Osteoblast (primary cell): Measurements from ENCODE around the gene PSMG4. TPM values are rescaled to one million over a fixed set of nuclear protein-coding genes. Genes with fewer than 3 reads are reported as not detected.

Experiments
- DNase-seq: peaks from one replicate; pipeline ENCODE4 v3.0.0; 2011; ENCODE audit warnings: low spot score, mixed read lengths; ENCODE audit not compliant: insufficient read length; ENCODE audit errors: missing footprints
- H2AFZ ChIP-seq: 2 replicates; pipeline ENCODE4 v1.6.0; 2011; ENCODE audit warnings: mild to moderate bottlenecking, low read length
- H3K27ac ChIP-seq: 2 replicates; pipeline ENCODE4 v1.5.1; 2011; ENCODE audit warnings: mild to moderate bottlenecking, low read depth, low read length, moderate library complexity
- H3K27me3 ChIP-seq: 2 replicates; pipeline ENCODE4 v1.6.0; 2012; ENCODE audit warnings: mild to moderate bottlenecking, control low read depth, inconsistent platforms, low read length, moderate library complexity; ENCODE audit not compliant: insufficient read depth
- H3K36me3 ChIP-seq: 2 replicates; pipeline ENCODE4 v1.5.1; 2011; ENCODE audit warnings: mild to moderate bottlenecking, low read length, control low read depth, moderate library complexity; ENCODE audit not compliant: insufficient read depth
- H3K4me1 ChIP-seq: 2 replicates; pipeline ENCODE4 v1.5.1; 2011; ENCODE audit warnings: mild to moderate bottlenecking, low read length, control low read depth, moderate library complexity; ENCODE audit not compliant: insufficient read depth
- H3K4me2 ChIP-seq: 2 replicates; pipeline ENCODE4 v1.6.0; 2011; ENCODE audit warnings: mild to moderate bottlenecking, low read length; ENCODE audit not compliant: insufficient read depth
- H3K4me3 ChIP-seq: fragments of 200-600 bp; sonication (generic); 3 replicates; pipeline ENCODE4 v1.5.1; 2012; ENCODE audit warnings: mild to moderate bottlenecking, low read length, inconsistent platforms; ENCODE audit not compliant: insufficient read depth
- H3K79me2 ChIP-seq: 2 replicates; pipeline ENCODE4 v1.6.0; 2012; ENCODE audit warnings: mild to moderate bottlenecking, low read length, control low read depth, inconsistent platforms; ENCODE audit not compliant: insufficient read depth
- H3K9me3 ChIP-seq: 2 replicates; pipeline ENCODE4 v1.5.1; 2011; ENCODE audit warnings: low read depth, low read length, control low read depth
- H4K20me1 ChIP-seq: 2 replicates; pipeline ENCODE4 v1.6.0; 2012; ENCODE audit warnings: mild to moderate bottlenecking, low read length, control low read depth; ENCODE audit not compliant: insufficient read depth
- total RNA-seq: library from RNA; depleted of rRNA; stranded (reverse); fragments of >200 nt; gene quantifications from 2 replicates; pipeline ENCODE4 v1.2.3, GENCODE V29; 2012
- TF ChIP-seq, protein P1 (sequence below): IDR thresholded peaks from 2 replicates; pipeline ENCODE4 v1.5.1; 2011; ENCODE audit warnings: mild to moderate bottlenecking, low read depth, low read length, moderate library complexity; ENCODE audit errors: extremely low read depth

Gene PSMG4
- total RNA-seq, 1 donor = 24.6 TPM

DNA sequence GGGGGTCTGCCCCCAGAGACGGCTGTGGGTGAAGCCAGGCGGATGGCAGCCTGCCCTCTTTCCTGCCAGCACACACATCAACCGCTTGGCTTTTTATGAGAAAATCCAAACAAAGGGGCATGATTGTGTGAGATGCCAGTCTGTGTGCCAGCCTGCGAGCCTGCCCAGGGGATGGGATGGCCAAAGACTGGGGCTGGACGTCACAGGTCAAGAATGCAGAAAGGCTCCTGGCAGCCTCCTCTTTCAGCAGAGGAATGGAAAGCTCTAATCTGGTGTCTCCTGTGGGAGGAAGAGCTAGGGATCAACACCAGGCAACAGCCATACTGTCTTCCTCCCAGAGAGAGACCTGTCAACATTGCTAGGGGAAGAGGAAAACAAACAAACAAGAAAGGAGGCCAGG is 47.1 kb upstream of the PSMG4 start:
- Histone ChIP-seq H4K20me1 (no peaks in the 10 kb centered on the region), H2AFZ (peak overlapping the region; percentile 1), H3K4me1 (peaks cover 57% of the 10 kb centered on the region), H3K9me3 (no peaks in the 10 kb centered on the region), H3K4me2 (peak overlapping the region; percentile 27), H3K27me3 (peaks cover 18% of the 10 kb centered on the region), H3K27ac (peak overlapping the region; percentile 68), H3K79me2 (no peaks in the 10 kb centered on the region), H3K36me3 (no peaks in the 10 kb centered on the region), H3K4me3 (no peak overlapping the region)
- no peak for DNase-seq
- TF ChIP-seq, protein P1, sequence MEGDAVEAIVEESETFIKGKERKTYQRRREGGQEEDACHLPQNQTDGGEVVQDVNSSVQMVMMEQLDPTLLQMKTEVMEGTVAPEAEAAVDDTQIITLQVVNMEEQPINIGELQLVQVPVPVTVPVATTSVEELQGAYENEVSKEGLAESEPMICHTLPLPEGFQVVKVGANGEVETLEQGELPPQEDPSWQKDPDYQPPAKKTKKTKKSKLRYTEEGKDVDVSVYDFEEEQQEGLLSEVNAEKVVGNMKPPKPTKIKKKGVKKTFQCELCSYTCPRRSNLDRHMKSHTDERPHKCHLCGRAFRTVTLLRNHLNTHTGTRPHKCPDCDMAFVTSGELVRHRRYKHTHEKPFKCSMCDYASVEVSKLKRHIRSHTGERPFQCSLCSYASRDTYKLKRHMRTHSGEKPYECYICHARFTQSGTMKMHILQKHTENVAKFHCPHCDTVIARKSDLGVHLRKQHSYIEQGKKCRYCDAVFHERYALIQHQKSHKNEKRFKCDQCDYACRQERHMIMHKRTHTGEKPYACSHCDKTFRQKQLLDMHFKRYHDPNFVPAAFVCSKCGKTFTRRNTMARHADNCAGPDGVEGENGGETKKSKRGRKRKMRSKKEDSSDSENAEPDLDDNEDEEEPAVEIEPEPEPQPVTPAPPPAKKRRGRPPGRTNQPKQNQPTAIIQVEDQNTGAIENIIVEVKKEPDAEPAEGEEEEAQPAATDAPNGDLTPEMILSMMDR = no peak

DNA sequence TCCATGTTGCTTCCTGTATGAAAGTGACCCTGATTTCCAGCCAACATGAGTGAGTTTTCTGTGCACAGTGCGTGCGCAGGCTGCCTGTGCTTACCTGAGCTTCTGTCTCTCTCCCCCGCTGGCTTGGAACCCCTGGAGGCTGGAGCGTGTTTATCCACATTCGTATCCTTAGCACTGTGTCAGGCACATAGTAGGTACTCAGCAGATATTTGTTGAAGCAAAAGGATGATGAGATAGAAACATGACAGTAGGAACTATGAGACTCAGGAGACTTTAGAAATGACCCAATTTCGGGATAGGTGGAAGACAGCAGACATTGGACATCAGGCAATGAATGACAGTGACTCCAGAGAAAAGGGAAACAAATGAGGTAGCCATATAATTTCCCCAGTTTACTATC is 46.5 kb upstream of the PSMG4 start:
- H3K4me3 ChIP-seq = no peak overlapping the region
- peaks cover 23% of the 10 kb centered on the region for H3K27me3 ChIP-seq
- peak overlapping the region; percentile 27 for H3K4me2 ChIP-seq
- peaks cover 56% of the 10 kb centered on the region for H3K4me1 ChIP-seq
- TF ChIP-seq, protein P1 = no peak
- H3K79me2 ChIP-seq = no peaks in the 10 kb centered on the region
- no peaks in the 10 kb centered on the region for H3K36me3 ChIP-seq
- no peak overlapping the region for H2AFZ ChIP-seq
- no peaks in the 10 kb centered on the region for H3K9me3 ChIP-seq
- DNase-seq = no peak
- H3K27ac ChIP-seq = no peak overlapping the region
- no peaks in the 10 kb centered on the region for H4K20me1 ChIP-seq

DNA sequence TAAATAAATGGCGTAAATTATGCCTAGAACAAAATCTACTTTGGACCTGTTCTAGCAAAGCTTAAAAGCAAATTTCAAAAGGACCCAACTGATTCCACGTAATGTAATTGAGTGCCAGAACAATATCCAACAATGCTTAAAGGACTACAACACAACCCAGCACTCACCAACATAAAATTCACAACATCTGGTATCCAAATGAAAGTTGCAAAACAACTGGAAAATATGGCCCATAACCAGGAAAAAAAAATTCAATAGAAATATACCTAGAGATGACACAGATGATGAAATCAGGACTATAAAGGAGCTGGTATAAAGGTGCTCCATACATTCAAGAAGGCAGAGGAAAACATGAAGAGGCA is 45.4 kb upstream of the PSMG4 start:
- Histone ChIP-seq H3K4me3 (no peak overlapping the region), H3K27ac (no peak overlapping the region), H3K4me2 (no peak overlapping the region), H2AFZ (no peak overlapping the region), H4K20me1 (no peaks in the 10 kb centered on the region), H3K36me3 (no peaks in the 10 kb centered on the region), H3K27me3 (peaks cover 33% of the 10 kb centered on the region), H3K4me1 (peaks cover 48% of the 10 kb centered on the region), H3K79me2 (no peaks in the 10 kb centered on the region), H3K9me3 (no peaks in the 10 kb centered on the region)
- TF ChIP-seq, protein P1 = no peak
- no peak for DNase-seq

DNA sequence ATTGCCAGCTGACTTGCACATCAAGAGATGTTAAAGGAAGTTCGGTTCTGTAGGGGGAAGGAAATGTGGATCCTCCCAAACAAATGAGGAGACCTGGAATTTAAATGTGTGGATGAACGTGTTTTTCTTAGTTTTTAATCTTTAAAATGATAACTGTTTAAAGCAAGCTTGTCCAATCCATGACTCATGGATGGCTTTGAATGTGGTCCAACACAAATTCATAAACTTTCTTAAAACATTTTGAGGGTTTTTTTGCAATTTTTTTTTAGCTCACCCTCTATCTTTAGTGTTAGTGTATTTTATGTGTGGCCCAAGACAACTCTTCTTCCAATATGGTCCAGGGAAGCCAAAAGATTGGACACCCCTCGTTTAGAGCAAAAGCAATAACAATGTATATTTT is 43.8 kb upstream of the PSMG4 start:
- H3K9me3 ChIP-seq = no peaks in the 10 kb centered on the region
- peaks cover 32% of the 10 kb centered on the region for H3K4me1 ChIP-seq
- DNase-seq = no peak
- TF ChIP-seq, protein P1 = no peak
- H3K4me2 ChIP-seq = peak overlapping the region; percentile 59
- H2AFZ ChIP-seq = peak overlapping the region; percentile 27
- no peak overlapping the region for H3K27ac ChIP-seq
- H3K79me2 ChIP-seq = no peaks in the 10 kb centered on the region
- no peaks in the 10 kb centered on the region for H4K20me1 ChIP-seq
- no peaks in the 10 kb centered on the region for H3K36me3 ChIP-seq
- peaks cover 46% of the 10 kb centered on the region for H3K27me3 ChIP-seq
- no peak overlapping the region for H3K4me3 ChIP-seq
